A549 (cell line): ENCODE data around the gene TIGD1. TPM values are rescaled to one million over a fixed set of nuclear protein-coding genes. Genes with fewer than 3 reads are reported as not detected.

Experiments used
- ATAC-seq, 2 experiments: fragments of 200-7000 bp in 1 of 2; fragments of >200 bp in 1 of 2; cut with Nextera tagmentation in 1 of 2; cut with Tn5 transposase in 1 of 2; 3 replicates each; pipeline versions ENCODE4 v1.8.0 to v1.9.1; 2018 to 2020; ENCODE audit warnings: mild to moderate bottlenecking in 1 of 2, moderate library complexity in 1 of 2
- CTCF ChIA-PET: fragments of 300-600 bp; sonication (Branson Sonifier 250); formaldehyde crosslinking; extraction: SDS; loops from one replicate; lab custom pipeline; 2021; ENCODE audit warnings: antibody characterized with exemption, inconsistent platforms; lab: Yijun Ruan, JAX
- POLR2A ChIA-PET: fragments of 350-600 bp; formaldehyde crosslinking; extraction: SDS; loops from one replicate; lab custom pipeline; 2021; ENCODE audit warnings: antibody characterized with exemption, inconsistent platforms; lab: Yijun Ruan, JAX
- DNase-seq, 2 experiments: peaks; one replicate each; pipeline versions ENCODE4 v3.0.0 to v3.0.0-alpha.2; 2011 to 2016; ENCODE audit warnings: low read depth in 1 of 2, low spot score in 1 of 2
- FAIRE-seq: peaks from 2 replicates; lab custom pipeline; 2011; peaks lifted over from hg19 to GRCh38; lab: Jason Lieb, UNC
- H3K27ac ChIP-seq, 2 experiments: fragments of >200 bp; sonication (Bioruptor Twin); formaldehyde crosslinking; 3 replicates each; pipeline ENCODE4 v1.5.1; 2016 to 2017
- H3K4me1 ChIP-seq: fragments of >200 bp; sonication (Bioruptor Twin); formaldehyde crosslinking; 3 replicates; pipeline ENCODE4 v1.6.1; 2016
- H3K4me2 ChIP-seq: fragments of >200 bp; sonication (Bioruptor Twin); formaldehyde crosslinking; 3 replicates; pipeline ENCODE4 v1.6.1; 2016
- H3K4me3 ChIP-seq: fragments of >200 bp; sonication (Bioruptor Twin); formaldehyde crosslinking; 3 replicates; pipeline ENCODE4 v1.5.1; 2016
- H3K9me3 ChIP-seq: fragments of >200 bp; sonication (Bioruptor Twin); formaldehyde crosslinking; 3 replicates; pipeline ENCODE4 v1.6.1; 2016
- ATOH8 ChIP-seq: fragments of 250-450 bp; sonication (Bioruptor Pico); IDR thresholded peaks from 2 replicates; pipeline ENCODE4 v1.5.0; 2020; ENCODE audit warnings: low read depth, mild to moderate bottlenecking, moderate library complexity
- BCL3 ChIP-seq: fragments of >200 bp; sonication (Bioruptor Twin); formaldehyde crosslinking; IDR thresholded peaks from 3 replicates; pipeline ENCODE4 v1.6.1; 2016
- CBX2 ChIP-seq: fragments of 200-600 bp; sonication (generic); IDR thresholded peaks from 2 replicates; pipeline ENCODE4 v1.6.1; 2016; ENCODE audit warnings: low read depth, mild to moderate bottlenecking, borderline replicate concordance
- CBX8 ChIP-seq: fragments of 200-600 bp; sonication (generic); IDR thresholded peaks from 2 replicates; pipeline ENCODE4 v1.6.1; 2016
- CEBPB ChIP-seq, 2 experiments: fragments of >200 bp in 1 of 2; sonication (Bioruptor Twin) in 1 of 2; formaldehyde crosslinking in 1 of 2; IDR thresholded peaks; 2 replicates each; pipeline ENCODE4 v1.6.1; 2012 to 2016
- E2F6 ChIP-seq: IDR thresholded peaks from 2 replicates; pipeline ENCODE4 v1.6.1; 2012; ENCODE audit warnings: low read depth, borderline replicate concordance
- EHF ChIP-seq: fragments of 250-450 bp; sonication (Bioruptor Pico); IDR thresholded peaks from 2 replicates; pipeline ENCODE4 v1.5.0; 2020; ENCODE audit warnings: mild to moderate bottlenecking
- EHMT2 ChIP-seq: fragments of 200-600 bp; sonication (generic); IDR thresholded peaks from 2 replicates; pipeline ENCODE4 v1.6.1; 2016; ENCODE audit warnings: antibody characterized with exemption, low read depth, mild to moderate bottlenecking, moderate library complexity
- ELK1 ChIP-seq: fragments of 150-350 bp; IDR thresholded peaks from 2 replicates; pipeline ENCODE4 v1.6.1; 2014; ENCODE audit warnings: low read depth, mild to moderate bottlenecking, low read length
- GATA3 ChIP-seq: IDR thresholded peaks from 2 replicates; pipeline ENCODE4 v1.6.1; 2012; ENCODE audit warnings: borderline replicate concordance
- HDAC2 ChIP-seq: fragments of 200-600 bp; sonication (generic); IDR thresholded peaks from 2 replicates; pipeline ENCODE4 v1.6.1; 2016
- HOXB5 ChIP-seq: fragments of 250-450 bp; sonication (Bioruptor Pico); IDR thresholded peaks from 2 replicates; pipeline ENCODE4 v1.5.0; 2020; ENCODE audit warnings: mild to moderate bottlenecking, moderate library complexity
- KDM1A ChIP-seq: fragments of 200-600 bp; sonication (generic); IDR thresholded peaks from 2 replicates; pipeline ENCODE4 v1.6.1; 2016; ENCODE audit warnings: low read depth, mild to moderate bottlenecking
- KDM5A ChIP-seq: fragments of 200-600 bp; sonication (generic); IDR thresholded peaks from 2 replicates; pipeline ENCODE4 v1.6.1; 2016; ENCODE audit warnings: antibody characterized with exemption, mild to moderate bottlenecking
- MAZ ChIP-seq: fragments of 150-350 bp; IDR thresholded peaks from 2 replicates; pipeline ENCODE4 v1.6.1; 2014; ENCODE audit warnings: antibody characterized with exemption, low read depth, low read length, borderline replicate concordance
- NPAS2 ChIP-seq: fragments of 250-450 bp; sonication (Bioruptor Pico); IDR thresholded peaks from 2 replicates; pipeline ENCODE4 v1.8.0; 2022; ENCODE audit warnings: mild to moderate bottlenecking, moderate library complexity, borderline replicate concordance
- RARB ChIP-seq: fragments of 250-450 bp; sonication (Bioruptor Pico); IDR thresholded peaks from 2 replicates; pipeline ENCODE4 v1.8.0; 2021; ENCODE audit warnings: mild to moderate bottlenecking, moderate library complexity
- RCOR1 ChIP-seq: fragments of 150-350 bp; IDR thresholded peaks from 2 replicates; pipeline ENCODE4 v1.6.1; 2014; ENCODE audit warnings: antibody characterized with exemption, low read length, low read depth
- RFX5 ChIP-seq: fragments of 450-650 bp; IDR thresholded peaks from 2 replicates; pipeline ENCODE4 v1.7.1; 2014; ENCODE audit warnings: antibody characterized with exemption, mild to moderate bottlenecking, moderate library complexity
- RNF2 ChIP-seq: fragments of 200-600 bp; sonication (generic); IDR thresholded peaks from 2 replicates; pipeline ENCODE4 v1.6.1; 2016; ENCODE audit warnings: low read depth, mild to moderate bottlenecking, antibody characterized with exemption, moderate library complexity, borderline replicate concordance
- SMC3 ChIP-seq: fragments of >200 bp; sonication (Bioruptor Twin); formaldehyde crosslinking; IDR thresholded peaks from 3 replicates; pipeline ENCODE4 v1.6.1; 2018; ENCODE audit warnings: inconsistent platforms
- USF2 ChIP-seq: fragments of 450-650 bp; IDR thresholded peaks from 2 replicates; pipeline ENCODE4 v1.6.1; 2014; ENCODE audit warnings: antibody characterized with exemption
- ZSCAN20 ChIP-seq: fragments of 250-450 bp; sonication (Bioruptor Pico); IDR thresholded peaks from 2 replicates; pipeline ENCODE4 v1.8.0; 2022; ENCODE audit warnings: mild to moderate bottlenecking, moderate library complexity
- WGBS: methylation state at CpG from one replicate; pipeline ENCODE4 v1.1.6; 2017; ENCODE audit errors: missing lambda C conversion rate; 5-methylcytosine and 5-hydroxymethylcytosine counted together
- polyA plus RNA-seq, 4 experiments: library from polyadenylated mRNA; depleted of rRNA in 3 of 4; stranded (reverse); fragments of >200 nt; fragmentation: RNase III in 1 of 4; extraction: RNeasy Plus Mini Kit Qiagen cat#74134 plus additional on column Dnase treatment in 1 of 4; gene quantifications; 2 replicates in 3 of 4; 3 replicates in 1 of 4; pipeline ENCODE4 v1.2.3, GENCODE V29; 2011 to 2017

TIGD1 gene
- polyA plus RNA-seq, 2 of the 4 experiments (the other 2 are of a cell fraction): 5.7 to 10.5 TPM

- TF ChIP-seq BCL3 (no peak), HOXB5 (CRISPR knock-in tag) (no peak), RCOR1 (no peak)
Measured at GRCh38 chr2:232547991-232548390, 2.4 kb downstream of the TIGD1 start (continued).

- TF ChIP-seq ZSCAN20 (CRISPR knock-in tag) (no peak), EHMT2 (no peak), RNF2 (no peak), RFX5 (no peak), USF2 (no peak), RCOR1 (no peak)
- no peak overlapping the region for H3K27ac ChIP-seq
- 91% methylated on average over 17 of the region's 17 CpGs for WGBS
- H3K9me3 ChIP-seq: no peaks in the 10 kb centered on the region
- H3K4me1 ChIP-seq: no peaks in the 10 kb centered on the region
- no peak overlapping the region for H3K4me2 ChIP-seq
- ChIA-PET CTCF (interaction anchor here (1.0 to 2.0 kb wide), 3 partner anchors 8 to 23 kb away, joined by 3 to 5 read pairs (median 3); no protein-coding TSS in a partner anchor), POLR2A (no interaction called here)
- FAIRE-seq (no peak), ATAC-seq (no peak), DNase-seq (no peak)
- H3K4me3 ChIP-seq: no peak overlapping the region
Measured at GRCh38 chr2:232545511-232546375, 4.6 kb downstream of the TIGD1 start.

- no peak for TF ChIP-seq EHMT2
- TF ChIP-seq RARB (CRISPR knock-in tag): no peak
- no peak for TF ChIP-seq HOXB5 (CRISPR knock-in tag)
- TF ChIP-seq ELK1: no peak
- no peak for TF ChIP-seq MAZ
- TF ChIP-seq CEBPB (IDR thresholded peaks at IDR 0.05): no peak
- no peak for TF ChIP-seq CBX2
- no peak for FAIRE-seq
- WGBS: 90% methylated on average over 6 of the region's 6 CpGs
- no peak for DNase-seq
- ChIA-PET CTCF (interaction anchor here (0.7 kb wide), 1 partner anchor 23 kb away, joined by 3 read pairs; no protein-coding TSS in a partner anchor), POLR2A (no interaction called here)
- ATAC-seq: no peak
- Histone ChIP-seq H3K4me2 (no peak overlapping the region), H3K9me3 (no peaks in the 10 kb centered on the region), H3K4me3 (no peak overlapping the region), H3K27ac (no peak overlapping the region), H3K4me1 (no peaks in the 10 kb centered on the region)
Measured at GRCh38 chr2:232544674-232545073, 5.7 kb downstream of the TIGD1 start.

- 91% methylated on average over 18 of the region's 19 CpGs for WGBS
- ChIA-PET POLR2A (no interaction called here), CTCF (interaction anchor here (0.7 kb wide), 1 partner anchor 22 kb away, joined by 3 read pairs; no protein-coding TSS in a partner anchor)
- no peak overlapping the region for H3K27ac ChIP-seq
- FAIRE-seq: no peak
- no peak overlapping the region for H3K4me2 ChIP-seq
- H3K9me3 ChIP-seq: no peaks in the 10 kb centered on the region
- H3K4me3 ChIP-seq: no peak overlapping the region
- H3K4me1 ChIP-seq: no peaks in the 10 kb centered on the region
- no peak for ATAC-seq
- no peak for DNase-seq
- TF ChIP-seq GATA3 (no peak), BCL3 (no peak), EHF (no peak), KDM5A (no peak), E2F6 (no peak), SMC3 (no peak), HDAC2 (no peak), ZSCAN20 (CRISPR knock-in tag) (no peak), KDM1A (no peak), CBX8 (no peak), NPAS2 (CRISPR knock-in tag) (no peak), RFX5 (no peak), ATOH8 (no peak)
Measured at GRCh38 chr2:232543928-232544631, 6.3 kb downstream of the TIGD1 start.
